GM12874 (cell line): ENCODE measurements around the gene LRRC10B.

Experiments
- CTCF ChIP-seq: IDR thresholded peaks from 2 replicates; pipeline ENCODE4 v1.5.1; 2011; ENCODE audit warnings: low read depth, mild to moderate bottlenecking, control low read depth, low read length, moderate library complexity; ENCODE audit not compliant: insufficient read depth

The LRRC10B gene

GRCh38 chr11:61540528-61540927, 32.0 kb downstream of the LRRC10B start:
- TF ChIP-seq CTCF: no peak

GRCh38 chr11:61541598-61541997, 33.0 kb downstream of the LRRC10B start:
- TF ChIP-seq CTCF: no peak

GRCh38 chr11:61542024-61542461, 33.5 kb downstream of the LRRC10B start:
- TF ChIP-seq CTCF: no peak

- no peak for TF ChIP-seq CTCF
Observed at GRCh38 chr11:61542705-61543104, 34.2 kb downstream of the LRRC10B start.

GRCh38 chr11:61543606-61544306, 35.2 kb downstream of the LRRC10B start:
- TF ChIP-seq CTCF: no peak

- TF ChIP-seq CTCF: no peak
Observed at GRCh38 chr11:61544466-61544865, 35.9 kb downstream of the LRRC10B start.

- peak; percentile 57 for TF ChIP-seq CTCF
Observed at GRCh38 chr11:61545341-61545740, 36.8 kb downstream of the LRRC10B start.
